CD8-positive, alpha-beta memory T cell (primary cell): Measurements from ENCODE around the gene RASA2. TPM values are rescaled to one million over a fixed set of nuclear protein-coding genes. Genes with fewer than 3 reads are reported as not detected.
A peak's percentile ranks its signal among the peaks of the same experiment; 100 is the strongest.

Experiments used
- CTCF ChIA-PET: fragments of 350-600 bp; sonication (Branson Sonifier 250); formaldehyde crosslinking; loops from one replicate; lab custom pipeline; 2021; ENCODE audit warnings: antibody characterized with exemption; lab: Charles Lee
- POLR2A ChIA-PET: fragments of 350-600 bp; sonication (Branson Sonifier 250); formaldehyde crosslinking; loops from one replicate; lab custom pipeline; 2021; ENCODE audit warnings: antibody characterized with exemption; lab: Charles Lee
- DNase-seq, 5 donors: peaks; one replicate each; pipeline versions ENCODE4 v3.0.0 to v3.0.0-alpha.2; 2020 to 2022; ENCODE audit warnings: mixed read lengths in 1 of 5
- H3K27ac ChIP-seq: one replicate; pipeline ENCODE4 v1.7.0; 2013; ENCODE audit warnings: low read depth, mild to moderate bottlenecking, low read length, moderate library complexity
- H3K27me3 ChIP-seq: 2 replicates; pipeline ENCODE4 v1.7.0; 2013; ENCODE audit warnings: low read length, mild to moderate bottlenecking; ENCODE audit not compliant: insufficient read depth, poor library complexity, severe bottlenecking
- H3K36me3 ChIP-seq: 2 replicates; pipeline ENCODE4 v1.7.0; 2013; ENCODE audit warnings: mild to moderate bottlenecking, low read length, moderate library complexity; ENCODE audit not compliant: insufficient read depth
- H3K4me1 ChIP-seq: 2 replicates; pipeline ENCODE4 v1.7.0; 2013; ENCODE audit warnings: mild to moderate bottlenecking, low read length, moderate library complexity; ENCODE audit not compliant: insufficient read depth
- H3K4me3 ChIP-seq: 2 replicates; pipeline ENCODE4 v1.7.0; 2013; ENCODE audit warnings: mild to moderate bottlenecking, low read length
- H3K9me3 ChIP-seq: 2 replicates; pipeline ENCODE4 v1.7.0; 2013; ENCODE audit warnings: mild to moderate bottlenecking, low read length
- H3K27ac Mint-ChIP-seq, 8 donors: one replicate each; pipeline ENCODE4 v1.8.0; 2020 to 2021; ENCODE audit warnings: mixed read lengths in 8 of 8, mild to moderate bottlenecking in 6 of 8, inconsistent platforms in 3 of 8, moderate library complexity in 3 of 8
- H3K27me3 Mint-ChIP-seq, 2 donors: one replicate each; pipeline ENCODE4 v1.8.0; 2020 to 2021; ENCODE audit warnings: mixed read lengths in 2 of 2, mild to moderate bottlenecking in 1 of 2, moderate library complexity in 1 of 2
- H3K36me3 Mint-ChIP-seq, 3 donors: one replicate each; pipeline ENCODE4 v1.8.0; 2020 to 2021; ENCODE audit warnings: mixed read lengths in 3 of 3, inconsistent platforms in 1 of 3, mild to moderate bottlenecking in 1 of 3
- H3K4me1 Mint-ChIP-seq, 3 donors: one replicate each; pipeline ENCODE4 v1.8.0; 2020 to 2021; ENCODE audit warnings: mixed read lengths in 3 of 3, inconsistent platforms in 1 of 3, mild to moderate bottlenecking in 1 of 3
- H3K4me3 Mint-ChIP-seq, 7 donors: one replicate each; pipeline ENCODE4 v1.8.0; 2020 to 2021; ENCODE audit warnings: mixed read lengths in 7 of 7, mild to moderate bottlenecking in 6 of 7, moderate library complexity in 4 of 7, inconsistent platforms in 2 of 7
- H3K9me3 Mint-ChIP-seq, 5 donors: one replicate each; pipeline ENCODE4 v1.8.0; 2020 to 2022; ENCODE audit warnings: mixed read lengths in 5 of 5, mild to moderate bottlenecking in 3 of 5, moderate library complexity in 2 of 5, inconsistent platforms in 1 of 5
- polyA plus RNA-seq: library from polyadenylated mRNA; unstranded; fragments of 300-500 nt; fragmentation: Illumina TruSeq; gene quantifications from one replicate; pipeline ENCODE4 v1.2.3, GENCODE V29; 2021
- total RNA-seq, 2 experiments: library from RNA; stranded (reverse); gene quantifications; one replicate each; pipeline ENCODE4 v1.2.3, GENCODE V29; 2021

Gene RASA2
- total and polyA plus RNA-seq, 3 experiments from 2014 or later: 34.0 to 39.2 (median 36.4) TPM

- H3K4me3 ChIP-seq: no peak overlapping the region
- no peaks in the 10 kb centered on the region for H3K36me3 ChIP-seq
- DNase-seq: no peak
- H3K4me1 ChIP-seq: no peaks in the 10 kb centered on the region
- peaks cover 6 to 19% of the 10 kb centered on the region in 2 donors for H3K27me3 Mint-ChIP-seq
- H3K36me3 Mint-ChIP-seq: peaks cover 0 to 11% (median 0%) of the 10 kb centered on the region in 3 donors
- no peak overlapping the region for H3K27ac ChIP-seq
- no peak overlapping the region for H3K4me3 Mint-ChIP-seq
- peak overlapping the region in 1 of 8 donors; percentile 5 for H3K27ac Mint-ChIP-seq
- ChIA-PET CTCF (interaction anchor here (1.0 to 1.5 kb wide), 2 partner anchors 11 to 280 kb away, joined by 3 to 4 read pairs; no protein-coding TSS in a partner anchor), POLR2A (no interaction called here)
- H3K27me3 ChIP-seq: no peaks in the 10 kb centered on the region
- H3K9me3 ChIP-seq: no peaks in the 10 kb centered on the region
- no peaks in the 10 kb centered on the region for H3K4me1 Mint-ChIP-seq
- peaks cover 0 to 10% (median 5%) of the 10 kb centered on the region in 5 donors for H3K9me3 Mint-ChIP-seq
Observed at GRCh38 chr3:141632779-141633374, 146.1 kb downstream of the RASA2 start.

DNA sequence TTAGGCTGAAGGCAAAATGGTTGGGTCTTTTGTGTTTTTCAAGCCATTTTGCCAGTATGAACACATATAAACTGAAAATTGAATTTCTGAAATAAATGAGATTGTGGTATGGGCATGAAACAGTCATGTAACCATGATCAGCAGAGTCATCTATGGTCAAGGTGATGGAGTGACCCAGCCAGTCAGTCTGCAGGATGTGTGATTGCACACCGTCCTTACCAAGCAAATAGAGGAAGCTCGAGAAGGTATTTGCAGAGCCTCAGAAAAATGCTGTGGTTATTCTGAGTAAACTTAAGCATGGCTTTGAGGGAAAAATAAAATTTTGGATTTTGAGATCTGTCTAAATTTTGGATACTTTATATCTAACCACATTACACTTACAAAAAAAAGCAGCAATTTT is 155.4 kb downstream of the RASA2 start:
- Mint-ChIP-seq H3K27ac (no peak overlapping the region), H3K9me3 (no peaks in the 10 kb centered on the region), H3K4me3 (no peak overlapping the region), H3K27me3 (no peaks in the 10 kb centered on the region), H3K36me3 (no peaks in the 10 kb centered on the region), H3K4me1 (peaks cover 0 to 4% (median 3%) of the 10 kb centered on the region in 3 donors)
- Histone ChIP-seq H3K27ac (no peak overlapping the region), H3K4me3 (no peak overlapping the region), H3K27me3 (no peaks in the 10 kb centered on the region), H3K9me3 (no peaks in the 10 kb centered on the region), H3K36me3 (no peaks in the 10 kb centered on the region), H3K4me1 (no peaks in the 10 kb centered on the region)
- ChIA-PET CTCF (no interaction called here), POLR2A (no interaction called here)
- no peak for DNase-seq

- no peaks in the 10 kb centered on the region for H3K36me3 ChIP-seq
- no peaks in the 10 kb centered on the region for H3K4me1 ChIP-seq
- no peak for DNase-seq
- ChIA-PET POLR2A (no interaction called here), CTCF (interaction anchor here (1.2 to 3.5 kb wide), 2 partner anchors 46 to 183 kb away, joined by 3 to 15 read pairs; no protein-coding TSS in a partner anchor)
- no peak overlapping the region for H3K4me3 ChIP-seq
- H3K27ac Mint-ChIP-seq: no peak overlapping the region
- H3K27me3 ChIP-seq: no peaks in the 10 kb centered on the region
- no peak overlapping the region for H3K4me3 Mint-ChIP-seq
- no peak overlapping the region for H3K27ac ChIP-seq
- peaks cover 0 to 4% (median 3%) of the 10 kb centered on the region in 3 donors for H3K4me1 Mint-ChIP-seq
- no peaks in the 10 kb centered on the region for H3K27me3 Mint-ChIP-seq
- H3K36me3 Mint-ChIP-seq: no peaks in the 10 kb centered on the region
- H3K9me3 Mint-ChIP-seq: no peaks in the 10 kb centered on the region
- no peaks in the 10 kb centered on the region for H3K9me3 ChIP-seq
Observed at GRCh38 chr3:141643391-141643790, 156.6 kb downstream of the RASA2 start.

- H3K36me3 Mint-ChIP-seq: no peaks in the 10 kb centered on the region
- CTCF ChIA-PET: interaction anchor here (1.0 to 3.5 kb wide), 4 partner anchors 11 to 264 kb away, joined by 3 to 15 read pairs (median 3); no protein-coding TSS in a partner anchor
- H3K27me3 Mint-ChIP-seq: no peaks in the 10 kb centered on the region
Observed at GRCh38 chr3:141643796-141644195, 157.0 kb downstream of the RASA2 start.

DNA sequence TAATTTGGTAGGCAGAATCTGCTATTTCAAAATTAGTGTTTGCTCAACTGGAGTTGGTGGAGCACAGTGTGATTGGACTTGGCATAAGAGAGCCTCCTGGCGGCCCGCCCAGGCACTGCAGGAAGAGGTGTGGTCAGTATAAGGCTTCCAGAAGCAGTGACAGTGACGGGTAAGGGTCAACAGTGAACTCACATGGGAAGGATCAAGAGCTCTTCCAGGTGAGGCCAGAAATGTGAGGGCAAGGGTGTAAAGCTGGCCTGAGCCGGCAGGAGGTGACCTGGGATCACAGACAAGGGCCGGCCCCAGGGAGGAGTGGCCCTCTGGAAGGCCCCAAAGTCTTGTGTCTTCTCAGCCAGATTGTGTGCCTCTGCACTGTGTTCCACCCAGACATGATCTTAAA is 158.1 kb downstream of the RASA2 start:
- no peak overlapping the region for H3K4me3 ChIP-seq
- ChIA-PET POLR2A (no interaction called here), CTCF (interaction anchor here (0.7 to 3.5 kb wide), 5 partner anchors 16 to 268 kb away, joined by 3 to 15 read pairs (median 3); no protein-coding TSS in a partner anchor)
- no peaks in the 10 kb centered on the region for H3K27me3 ChIP-seq
- H3K9me3 ChIP-seq: no peaks in the 10 kb centered on the region
- Mint-ChIP-seq H3K9me3 (no peaks in the 10 kb centered on the region), H3K36me3 (no peaks in the 10 kb centered on the region), H3K4me3 (no peak overlapping the region), H3K27ac (peak overlapping the region in 1 of 8 donors; percentile 42), H3K27me3 (no peaks in the 10 kb centered on the region), H3K4me1 (peaks cover 0 to 4% (median 3%) of the 10 kb centered on the region in 3 donors)
- no peaks in the 10 kb centered on the region for H3K4me1 ChIP-seq
- H3K27ac ChIP-seq: no peak overlapping the region
- peak; percentile 32 to 75 (median 56) for DNase-seq
- no peaks in the 10 kb centered on the region for H3K36me3 ChIP-seq

More at GRCh38 chr3:141643796-141644195, 157.0 kb downstream of the RASA2 start:
- H3K4me3 Mint-ChIP-seq: no peak overlapping the region
- Histone ChIP-seq H3K27me3 (no peaks in the 10 kb centered on the region), H3K4me1 (no peaks in the 10 kb centered on the region), H3K4me3 (no peak overlapping the region), H3K9me3 (no peaks in the 10 kb centered on the region), H3K36me3 (no peaks in the 10 kb centered on the region), H3K27ac (no peak overlapping the region)
- POLR2A ChIA-PET: no interaction called here
- peaks cover 0 to 4% (median 3%) of the 10 kb centered on the region in 3 donors for H3K4me1 Mint-ChIP-seq
- no peak overlapping the region for H3K27ac Mint-ChIP-seq
- no peak for DNase-seq
- H3K9me3 Mint-ChIP-seq: no peaks in the 10 kb centered on the region

GRCh38 chr3:141646760-141647561 is 160.1 kb downstream of the RASA2 start:
- H3K4me1 ChIP-seq: no peaks in the 10 kb centered on the region
- H3K27ac Mint-ChIP-seq: peak overlapping the region in 2 of 8 donors; percentile 15 to 52
- no peak for DNase-seq
- peaks cover 0 to 4% (median 3%) of the 10 kb centered on the region in 3 donors for H3K4me1 Mint-ChIP-seq
- no peaks in the 10 kb centered on the region for H3K27me3 Mint-ChIP-seq
- no peaks in the 10 kb centered on the region for H3K36me3 ChIP-seq
- no peak overlapping the region for H3K4me3 ChIP-seq
- H3K9me3 ChIP-seq: no peaks in the 10 kb centered on the region
- CTCF ChIA-PET: interaction anchor here (3.5 kb wide), 1 partner anchor 186 kb away, joined by 15 read pairs; no protein-coding TSS in a partner anchor
- no peaks in the 10 kb centered on the region for H3K36me3 Mint-ChIP-seq
- POLR2A ChIA-PET: no interaction called here
- no peak overlapping the region for H3K27ac ChIP-seq
- no peaks in the 10 kb centered on the region for H3K9me3 Mint-ChIP-seq
- H3K4me3 Mint-ChIP-seq: no peak overlapping the region
- H3K27me3 ChIP-seq: no peaks in the 10 kb centered on the region

GRCh38 chr3:141647562-141647915 is 160.7 kb downstream of the RASA2 start:
- ChIA-PET CTCF (no interaction called here), POLR2A (no interaction called here)
- H3K36me3 ChIP-seq: no peaks in the 10 kb centered on the region

More at GRCh38 chr3:141647562-141647915, 160.7 kb downstream of the RASA2 start:
- no peak overlapping the region for H3K4me3 Mint-ChIP-seq
- Histone ChIP-seq H3K9me3 (no peaks in the 10 kb centered on the region), H3K27ac (no peak overlapping the region), H3K4me1 (no peaks in the 10 kb centered on the region), H3K27me3 (no peaks in the 10 kb centered on the region), H3K4me3 (no peak overlapping the region)
- DNase-seq: no peak
- H3K36me3 Mint-ChIP-seq: no peaks in the 10 kb centered on the region
- no peaks in the 10 kb centered on the region for H3K27me3 Mint-ChIP-seq
- H3K4me1 Mint-ChIP-seq: peaks cover 0 to 4% (median 3%) of the 10 kb centered on the region in 3 donors
- H3K27ac Mint-ChIP-seq: peak overlapping the region in 1 of 8 donors; percentile 15
- H3K9me3 Mint-ChIP-seq: no peaks in the 10 kb centered on the region
